22Rv1 (cell line): ENCODE data around the gene ATP8B3.

Source experiments
- ZFX ChIP-seq: fragments of 450-650 bp; IDR thresholded peaks from 2 replicates; pipeline ENCODE4 v1.6.1; 2017; ENCODE audit warnings: antibody characterized with exemption, borderline replicate concordance
- TF ChIP-seq, protein P1 (sequence below): fragments of 450-650 bp; IDR thresholded peaks from 2 replicates; pipeline ENCODE4 v1.5.1; 2017; ENCODE audit warnings: mild to moderate bottlenecking

GRCh38 chr19:1765232-1765903 is 46.7 kb downstream of the ATP8B3 start:
- TF ChIP-seq, protein P1, sequence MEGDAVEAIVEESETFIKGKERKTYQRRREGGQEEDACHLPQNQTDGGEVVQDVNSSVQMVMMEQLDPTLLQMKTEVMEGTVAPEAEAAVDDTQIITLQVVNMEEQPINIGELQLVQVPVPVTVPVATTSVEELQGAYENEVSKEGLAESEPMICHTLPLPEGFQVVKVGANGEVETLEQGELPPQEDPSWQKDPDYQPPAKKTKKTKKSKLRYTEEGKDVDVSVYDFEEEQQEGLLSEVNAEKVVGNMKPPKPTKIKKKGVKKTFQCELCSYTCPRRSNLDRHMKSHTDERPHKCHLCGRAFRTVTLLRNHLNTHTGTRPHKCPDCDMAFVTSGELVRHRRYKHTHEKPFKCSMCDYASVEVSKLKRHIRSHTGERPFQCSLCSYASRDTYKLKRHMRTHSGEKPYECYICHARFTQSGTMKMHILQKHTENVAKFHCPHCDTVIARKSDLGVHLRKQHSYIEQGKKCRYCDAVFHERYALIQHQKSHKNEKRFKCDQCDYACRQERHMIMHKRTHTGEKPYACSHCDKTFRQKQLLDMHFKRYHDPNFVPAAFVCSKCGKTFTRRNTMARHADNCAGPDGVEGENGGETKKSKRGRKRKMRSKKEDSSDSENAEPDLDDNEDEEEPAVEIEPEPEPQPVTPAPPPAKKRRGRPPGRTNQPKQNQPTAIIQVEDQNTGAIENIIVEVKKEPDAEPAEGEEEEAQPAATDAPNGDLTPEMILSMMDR = no peak
- no peak for TF ChIP-seq ZFX
